A673 (cell line): ENCODE data around the gene ZNF324B. TPM values are rescaled to one million over a fixed set of nuclear protein-coding genes. Genes with fewer than 3 reads are reported as not detected.

Experiments used
- BruUV-seq: library from RNA; stranded (reverse); fragments of 400-500 nt; replicated peaks from 2 replicates; lab custom pipeline; 2021; lab: Mats Ljungman, UMichigan
- CTCF ChIA-PET: fragments of 300-600 bp; sonication (Branson Sonifier 250); formaldehyde crosslinking; loops from one replicate; lab custom pipeline; 2022; ENCODE audit warnings: antibody characterized with exemption; lab: Charles Lee
- POLR2A ChIA-PET: fragments of 300-600 bp; sonication (Branson Sonifier 250); formaldehyde crosslinking; loops from one replicate; lab custom pipeline; 2022; ENCODE audit warnings: antibody characterized with exemption; ENCODE audit not compliant: low non-redundant PET; lab: Charles Lee
- DNase-seq: peaks from one replicate; pipeline ENCODE4 v3.0.0-alpha.2; 2015; ENCODE audit warnings: low spot score
- H3K27ac ChIP-seq: fragments of 200-600 bp; sonication (generic); 2 replicates; pipeline ENCODE4 v1.5.1; 2016; ENCODE audit warnings: mixed run types, low read depth, mild to moderate bottlenecking, mixed read lengths, antibody characterized with exemption, low read length; ENCODE audit not compliant: poor library complexity, severe bottlenecking
- H3K27me3 ChIP-seq: fragments of 200-600 bp; sonication (generic); replicated peaks from 2 replicates; pipeline ENCODE4 v1.6.1; 2017; ENCODE audit warnings: mixed run types, low read depth, mild to moderate bottlenecking, mixed read lengths, antibody characterized with exemption, low read length; ENCODE audit not compliant: insufficient read depth, poor library complexity
- H3K36me3 ChIP-seq: fragments of 200-600 bp; sonication (generic); 2 replicates; pipeline ENCODE4 v1.6.1; 2016; ENCODE audit warnings: mixed run types, mild to moderate bottlenecking, mixed read lengths, antibody characterized with exemption, low read length; ENCODE audit not compliant: insufficient read depth, poor library complexity, severe bottlenecking
- H3K4me1 ChIP-seq: fragments of 200-600 bp; sonication (generic); 2 replicates; pipeline ENCODE4 v1.6.1; 2017; ENCODE audit warnings: mixed run types, mild to moderate bottlenecking, mixed read lengths, antibody characterized with exemption, low read length; ENCODE audit not compliant: insufficient read depth, poor library complexity, severe bottlenecking
- H3K4me3 ChIP-seq: fragments of 200-600 bp; sonication (generic); 2 replicates; pipeline ENCODE4 v1.5.1; 2016; ENCODE audit warnings: low read depth, mixed run types, mild to moderate bottlenecking, mixed read lengths, low read length; ENCODE audit not compliant: poor library complexity, severe bottlenecking
- H3K9me3 ChIP-seq: fragments of 200-600 bp; sonication (generic); 2 replicates; pipeline ENCODE4 v1.6.1; 2016; ENCODE audit warnings: mixed run types, low read depth, mild to moderate bottlenecking, mixed read lengths, antibody characterized with exemption, low read length; ENCODE audit not compliant: poor library complexity, severe bottlenecking
- EZH2 ChIP-seq: fragments of 200-600 bp; sonication (generic); IDR thresholded peaks from 2 replicates; pipeline ENCODE4 v1.6.1; 2017; ENCODE audit warnings: borderline replicate concordance, low read depth, mild to moderate bottlenecking, mixed read lengths, antibody characterized with exemption, low read length; ENCODE audit not compliant: poor library complexity, severe bottlenecking
- intact Hi-C: fragments of 100-400 bp; cut with micrococcal nuclease; formaldehyde crosslinking; loops from one replicate; pipeline ENCODE4 v1.10.0; 2022; ENCODE audit not compliant: unreplicated experiment
- total RNA-seq: library from RNA; stranded (reverse); gene quantifications from 2 replicates; pipeline ENCODE4 v1.2.3, GENCODE V29; 2021
- TF ChIP-seq, protein P1 (sequence below): fragments of 300-800, 200-600 bp; sonication (generic); conservative IDR thresholded peaks from 2 replicates; pipeline ENCODE4 v1.5.1; 2017; ENCODE audit warnings: low read depth, mild to moderate bottlenecking, antibody characterized with exemption, low read length, moderate library complexity, mixed read lengths

Gene ZNF324B
- total RNA-seq, 1 experiment from 2014 or later: 6.8 TPM

DNA sequence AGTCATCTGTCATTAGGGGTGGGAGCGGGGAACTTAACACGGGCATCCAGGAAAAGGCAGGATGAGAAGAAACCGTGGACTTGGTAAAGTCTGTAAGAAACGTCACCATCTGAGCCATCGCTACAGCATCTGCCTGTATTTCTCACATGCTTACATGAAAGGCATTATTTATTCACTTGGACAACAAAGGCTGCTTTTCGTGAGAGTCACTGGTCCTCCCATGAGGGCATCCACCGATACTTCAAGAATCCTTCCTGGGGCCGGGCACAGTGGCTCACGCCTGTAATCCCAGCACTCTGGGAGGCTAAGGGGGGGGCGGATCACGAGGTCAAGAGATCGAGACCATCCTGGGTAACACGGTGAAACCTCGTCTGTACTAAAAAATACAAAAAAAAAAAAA, 40.8 kb downstream of the ZNF324B start:
- Histone ChIP-seq H3K9me3 (no peaks in the 10 kb centered on the region), H3K4me3 (no peak overlapping the region), H3K27ac (no peak overlapping the region), H3K27me3 (no peaks in the 10 kb centered on the region), H3K4me1 (no peaks in the 10 kb centered on the region), H3K36me3 (no peaks in the 10 kb centered on the region)
- intact Hi-C loops: no loop called here
- POLR2A ChIA-PET: no interaction called here
- CTCF ChIA-PET: no interaction called here
- BruUV-seq: no TSS peak
- no peak for DNase-seq
- no peak for TF ChIP-seq EZH2
- TF ChIP-seq, protein P1, sequence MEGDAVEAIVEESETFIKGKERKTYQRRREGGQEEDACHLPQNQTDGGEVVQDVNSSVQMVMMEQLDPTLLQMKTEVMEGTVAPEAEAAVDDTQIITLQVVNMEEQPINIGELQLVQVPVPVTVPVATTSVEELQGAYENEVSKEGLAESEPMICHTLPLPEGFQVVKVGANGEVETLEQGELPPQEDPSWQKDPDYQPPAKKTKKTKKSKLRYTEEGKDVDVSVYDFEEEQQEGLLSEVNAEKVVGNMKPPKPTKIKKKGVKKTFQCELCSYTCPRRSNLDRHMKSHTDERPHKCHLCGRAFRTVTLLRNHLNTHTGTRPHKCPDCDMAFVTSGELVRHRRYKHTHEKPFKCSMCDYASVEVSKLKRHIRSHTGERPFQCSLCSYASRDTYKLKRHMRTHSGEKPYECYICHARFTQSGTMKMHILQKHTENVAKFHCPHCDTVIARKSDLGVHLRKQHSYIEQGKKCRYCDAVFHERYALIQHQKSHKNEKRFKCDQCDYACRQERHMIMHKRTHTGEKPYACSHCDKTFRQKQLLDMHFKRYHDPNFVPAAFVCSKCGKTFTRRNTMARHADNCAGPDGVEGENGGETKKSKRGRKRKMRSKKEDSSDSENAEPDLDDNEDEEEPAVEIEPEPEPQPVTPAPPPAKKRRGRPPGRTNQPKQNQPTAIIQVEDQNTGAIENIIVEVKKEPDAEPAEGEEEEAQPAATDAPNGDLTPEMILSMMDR: no peak

DNA sequence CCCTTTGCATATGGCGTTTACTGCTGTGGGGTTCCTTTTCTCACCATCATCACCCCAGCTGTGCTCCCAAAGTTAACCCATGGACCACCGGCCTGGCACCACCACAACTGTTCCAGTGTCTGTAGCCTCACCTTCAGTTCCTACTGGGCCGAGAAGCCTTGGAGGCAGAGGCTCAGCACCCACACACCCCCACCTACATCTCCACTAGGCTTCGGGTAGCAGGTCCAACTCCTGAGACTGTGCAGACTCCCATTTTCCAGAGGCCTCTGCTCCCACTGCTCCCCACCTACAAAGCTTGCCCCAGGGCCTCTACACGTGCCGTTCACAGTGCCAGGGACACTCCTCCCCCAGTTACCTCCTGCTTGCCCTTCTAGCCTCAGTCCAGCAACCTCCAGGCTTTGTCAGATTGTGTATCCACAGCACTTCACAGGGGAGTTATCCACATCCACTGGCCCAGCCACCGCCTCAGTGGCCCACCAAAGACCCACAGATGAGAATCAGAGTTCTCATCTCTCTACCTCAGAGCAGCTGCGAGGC, 46.3 kb downstream of the ZNF324B start:
- DNase-seq: no peak
- peaks cover 5% of the 10 kb centered on the region for H3K4me1 ChIP-seq
- H3K4me3 ChIP-seq: no peak overlapping the region
- no peaks in the 10 kb centered on the region for H3K36me3 ChIP-seq
- no peak for TF ChIP-seq EZH2
- TF ChIP-seq, protein P1: no peak
- H3K27me3 ChIP-seq: no peaks in the 10 kb centered on the region
- CTCF ChIA-PET: interaction anchor here (0.5 kb wide), 1 partner anchor 12 kb away, joined by 3 read pairs; no protein-coding TSS in a partner anchor
- H3K9me3 ChIP-seq: no peaks in the 10 kb centered on the region
- POLR2A ChIA-PET: no interaction called here
- intact Hi-C loops: no loop called here
- peak overlapping the region; percentile 53 for H3K27ac ChIP-seq
- BruUV-seq: no TSS peak

DNA sequence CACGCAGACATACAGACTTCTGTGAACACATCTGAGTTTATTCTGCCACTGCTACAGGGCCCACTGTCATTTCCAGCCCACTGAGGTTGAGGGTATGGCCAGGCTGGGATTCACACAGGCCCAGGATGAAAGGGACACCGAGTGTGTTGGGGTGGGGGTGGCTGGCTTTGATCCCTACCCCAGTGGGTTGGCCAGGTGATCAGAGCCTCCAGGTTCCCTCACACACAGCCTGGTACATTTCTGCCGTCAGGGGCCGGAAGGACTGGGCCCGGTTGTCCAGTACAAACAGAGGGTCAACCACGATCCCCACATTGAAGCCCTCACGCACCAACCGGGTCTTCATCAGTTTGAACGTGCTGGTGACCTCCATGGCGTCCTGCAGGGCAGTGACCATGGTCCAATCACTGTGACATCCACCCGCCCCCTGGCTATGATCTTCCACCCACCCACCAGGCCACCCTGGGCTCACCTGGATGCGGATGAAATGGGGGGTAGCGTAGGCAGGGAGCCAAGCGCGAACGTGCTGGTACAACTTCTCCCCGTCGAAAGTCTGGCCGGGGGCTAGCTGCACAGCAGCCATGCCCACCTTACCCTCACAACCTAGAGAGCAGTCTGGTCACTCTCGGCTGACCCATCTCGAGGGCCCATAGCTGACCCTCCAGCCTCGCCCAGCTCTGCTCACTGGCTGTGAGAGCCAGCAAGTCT, 47.0 kb downstream of the ZNF324B start:
- no peaks in the 10 kb centered on the region for H3K27me3 ChIP-seq
- TSS peak; percentile 75 for BruUV-seq
- H3K36me3 ChIP-seq: no peaks in the 10 kb centered on the region
- TF ChIP-seq, protein P1: no peak
- no peak for TF ChIP-seq EZH2
- no peaks in the 10 kb centered on the region for H3K9me3 ChIP-seq
- POLR2A ChIA-PET: no interaction called here
- CTCF ChIA-PET: no interaction called here
- peak overlapping the region; percentile 53 for H3K27ac ChIP-seq
- DNase-seq: no peak
- intact Hi-C loops: no loop called here
- peak overlapping the region; percentile 71 for H3K4me3 ChIP-seq
- H3K4me1 ChIP-seq: peaks cover 5% of the 10 kb centered on the region
